LNCAP (cell line): Measurements from ENCODE around the gene PCDHGA6.

Source experiments
- CTCF ChIP-seq: fragments of 450-650 bp; IDR thresholded peaks from 2 replicates; pipeline ENCODE4 v1.5.1; 2017; ENCODE audit warnings: mild to moderate bottlenecking

PCDHGA6 gene

GRCh38 chr5:141398608-141399007, 24.9 kb downstream of the PCDHGA6 start:
- no peak for TF ChIP-seq CTCF

GRCh38 chr5:141399555-141400258, 26.0 kb downstream of the PCDHGA6 start:
- TF ChIP-seq CTCF, result no peak

DNA sequence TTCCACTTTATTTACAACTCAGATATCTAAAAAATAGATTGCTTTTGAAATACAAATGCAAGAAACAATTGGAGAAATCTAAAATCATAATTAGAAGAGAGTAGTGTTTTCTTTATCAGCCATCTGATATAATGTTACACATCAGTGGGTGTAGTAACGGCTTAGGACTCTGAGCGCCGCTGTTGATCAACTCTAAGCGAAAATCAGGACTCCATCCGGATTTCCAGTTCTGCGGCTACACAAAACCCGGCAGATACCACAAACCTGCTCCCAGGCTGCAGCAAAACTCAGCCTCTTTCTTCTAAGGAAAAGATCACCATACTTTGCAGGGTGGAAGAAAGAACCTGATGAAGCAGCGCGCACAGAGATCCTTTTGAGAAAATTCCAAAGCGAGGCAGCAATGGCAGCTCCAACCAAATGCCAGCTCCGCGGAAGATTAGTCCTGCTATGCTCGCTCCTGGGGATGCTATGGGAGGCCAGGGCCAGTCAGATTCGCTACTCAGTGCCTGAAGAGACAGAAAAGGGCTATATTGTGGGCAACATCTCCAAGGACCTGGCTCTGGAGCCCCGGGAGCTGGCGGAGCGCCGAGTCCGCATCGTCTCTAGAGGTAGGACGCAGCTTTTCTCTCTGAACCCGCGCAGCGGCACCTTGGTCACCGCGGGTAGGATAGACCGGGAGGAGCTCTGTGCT, 29.0 kb downstream of the PCDHGA6 start, which contains the start of gene PCDHGA9:
PCDHGA9 (plus strand) TSS at position 226 of the 691 bp plus-strand sequence; CDS start at position 401, 175 bp downstream.
- TF ChIP-seq CTCF, result peak; percentile 49

- TF ChIP-seq CTCF, result no peak
Measured at GRCh38 chr5:141403387-141403786, 29.7 kb downstream of the PCDHGA6 start.

GRCh38 chr5:141407790-141408505, 34.3 kb downstream of the PCDHGA6 start, which contains the start of gene PCDHGB6:
TSS of gene PCDHGB6 (plus strand) at chr5:141408021. CDS start at chr5:141408203, 182 bp downstream.
- peak; percentile 32; the same call in 1 of the 2 replicates for TF ChIP-seq CTCF

DNA sequence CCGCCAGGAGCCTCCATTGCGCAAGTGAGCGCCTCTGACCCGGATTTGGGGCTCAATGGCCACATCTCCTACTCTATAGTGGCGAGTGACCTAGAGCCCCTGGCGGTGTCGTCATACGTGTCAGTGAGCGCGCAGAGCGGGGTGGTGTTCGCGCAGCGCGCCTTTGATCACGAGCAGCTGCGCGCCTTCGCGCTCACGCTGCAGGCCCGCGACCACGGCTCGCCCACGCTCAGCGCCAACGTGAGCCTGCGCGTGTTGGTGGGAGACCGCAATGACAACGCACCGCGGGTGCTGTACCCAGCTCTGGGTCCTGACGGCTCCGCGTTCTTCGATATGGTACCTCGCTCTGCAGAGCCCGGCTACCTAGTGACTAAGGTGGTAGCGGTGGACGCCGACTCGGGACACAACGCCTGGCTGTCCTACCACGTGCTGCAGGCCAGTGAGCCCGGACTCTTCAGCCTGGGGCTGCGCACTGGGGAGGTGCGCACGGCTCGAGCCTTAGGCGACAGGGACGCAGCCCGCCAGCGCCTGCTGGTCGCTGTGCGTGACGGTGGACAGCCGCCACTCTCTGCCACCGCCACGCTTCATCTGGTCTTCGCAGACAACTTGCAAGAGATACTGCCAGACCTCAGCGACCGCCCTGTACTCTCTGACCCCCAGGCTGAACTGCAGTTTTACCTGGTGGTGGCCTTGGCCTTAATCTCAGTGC, 36.1 kb downstream of the PCDHGA6 start:
- no peak for TF ChIP-seq CTCF

DNA sequence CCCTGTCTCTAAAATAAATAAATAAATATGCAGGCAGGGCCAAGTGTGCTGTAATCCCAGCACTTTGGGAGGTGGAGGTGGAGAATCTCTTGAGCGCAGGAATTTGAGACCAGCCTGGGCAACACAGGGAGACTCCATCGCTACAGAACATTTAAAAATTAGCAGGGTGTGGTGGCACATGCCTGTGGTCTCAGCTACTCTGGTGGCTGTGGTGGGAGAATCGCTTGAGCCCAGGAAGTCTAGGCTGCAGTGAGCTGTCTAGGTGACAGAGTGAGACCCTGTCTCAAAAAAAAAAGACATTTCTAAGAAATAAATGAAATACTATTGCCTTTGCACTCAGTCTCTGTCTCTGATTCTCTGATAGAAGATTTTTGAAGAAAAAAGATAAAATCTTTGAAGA, 37.9 kb downstream of the PCDHGA6 start:
- no peak for TF ChIP-seq CTCF
